GM12878 (cell line): ENCODE data around the gene DALRD3. TPM values are rescaled to one million over a fixed set of nuclear protein-coding genes. Genes with fewer than 3 reads are reported as not detected.

ENCODE experiments used
- BHLHE40 ChIP-seq, 2 experiments: fragments of 450-650 bp in 1 of 2; IDR thresholded peaks; 2 replicates each; pipeline ENCODE4 v1.6.1; 2011 to 2017; ENCODE audit warnings: low read depth in 2 of 2, borderline replicate concordance in 1 of 2, improper control_type of control experiment in 1 of 2, low read length in 1 of 2, mild to moderate bottlenecking in 1 of 2
- CHD1 ChIP-seq: IDR thresholded peaks from 2 replicates; pipeline ENCODE4 v1.6.1; 2012; ENCODE audit warnings: low read depth, low read length, improper control_type of control experiment
- CUX1 ChIP-seq: IDR thresholded peaks from 2 replicates; pipeline ENCODE4 v1.6.1; 2012; ENCODE audit warnings: improper control_type of control experiment, low read depth, low read length; ENCODE audit not compliant: insufficient replicate concordance
- ELK1 ChIP-seq: IDR thresholded peaks from 2 replicates; pipeline ENCODE4 v1.6.1; 2012; ENCODE audit warnings: low read depth, low read length, improper control_type of control experiment
- FOXM1 ChIP-seq: IDR thresholded peaks from 2 replicates; pipeline ENCODE4 v1.6.1; 2012; ENCODE audit warnings: low read depth, mild to moderate bottlenecking, inconsistent platforms, low read length, moderate library complexity
- HDAC6 ChIP-seq: fragments of 200-600 bp; sonication (generic); IDR thresholded peaks from one replicate; pipeline ENCODE4 v1.8.0; 2017; ENCODE audit warnings: antibody characterized with exemption; ENCODE audit not compliant: unreplicated experiment
- IRF3 ChIP-seq: fragments of 450-650 bp; IDR thresholded peaks from 2 replicates; pipeline ENCODE4 v1.6.1; 2014; ENCODE audit warnings: mild to moderate bottlenecking
- JUNB ChIP-seq: IDR thresholded peaks from 2 replicates; pipeline ENCODE4 v1.6.1; 2016; ENCODE audit warnings: antibody characterized with exemption, mild to moderate bottlenecking
- JUND ChIP-seq: IDR thresholded peaks from 2 replicates; pipeline ENCODE4 v1.6.1; 2012; ENCODE audit warnings: low read depth, mild to moderate bottlenecking, low read length, improper control_type of control experiment, moderate library complexity
- MEF2A ChIP-seq: IDR thresholded peaks from 2 replicates; pipeline ENCODE4 v1.6.1; 2011; ENCODE audit warnings: low read depth, mild to moderate bottlenecking, low read length, moderate library complexity; ENCODE audit not compliant: insufficient read depth
- MTA2 ChIP-seq: fragments of 450-650 bp; IDR thresholded peaks from 2 replicates; pipeline ENCODE4 v1.6.1; 2016; ENCODE audit warnings: low read depth, mild to moderate bottlenecking, moderate library complexity
- NR2C1 ChIP-seq: fragments of 450-650 bp; IDR thresholded peaks from 2 replicates; pipeline ENCODE4 v1.6.1; 2017; ENCODE audit warnings: antibody characterized with exemption, mild to moderate bottlenecking, moderate library complexity
- POU2F2 ChIP-seq: IDR thresholded peaks from 3 replicates; pipeline ENCODE4 v1.6.1; 2011; ENCODE audit warnings: low read depth, mild to moderate bottlenecking, low read length, borderline replicate concordance
- RAD51 ChIP-seq: fragments of 450-650 bp; IDR thresholded peaks from 2 replicates; pipeline ENCODE4 v1.6.1; 2016; ENCODE audit warnings: moderate library complexity, mild to moderate bottlenecking, inconsistent platforms
- RELB ChIP-seq: fragments of 450-650 bp; IDR thresholded peaks from 2 replicates; pipeline ENCODE4 v1.6.1; 2017; ENCODE audit warnings: low read depth, mild to moderate bottlenecking, moderate library complexity
- RUNX3 ChIP-seq: IDR thresholded peaks from 2 replicates; pipeline ENCODE4 v1.6.1; 2012; ENCODE audit warnings: low read length, inconsistent platforms
- SIN3A ChIP-seq: IDR thresholded peaks from 2 replicates; pipeline ENCODE4 v1.6.1; 2012; ENCODE audit warnings: low read depth, low read length, improper control_type of control experiment
- SMC3 ChIP-seq: IDR thresholded peaks from 2 replicates; pipeline ENCODE4 v1.6.1; 2011; ENCODE audit warnings: low read length, improper control_type of control experiment, borderline replicate concordance
- SREBF2 ChIP-seq: IDR thresholded peaks from 2 replicates; pipeline ENCODE4 v1.6.1; 2012; ENCODE audit warnings: mild to moderate bottlenecking, low read length
- SUZ12 ChIP-seq: fragments of 200-600 bp; sonication (generic); IDR thresholded peaks from one replicate; pipeline ENCODE4 v1.6.1; 2018; ENCODE audit warnings: antibody characterized with exemption, mild to moderate bottlenecking; ENCODE audit not compliant: unreplicated experiment
- TAF1 ChIP-seq: IDR thresholded peaks from 2 replicates; pipeline ENCODE4 v1.6.1; 2011; ENCODE audit warnings: mild to moderate bottlenecking, low read depth, low read length, borderline replicate concordance
- polyA plus RNA-seq, 11 experiments: library from polyadenylated mRNA; depleted of rRNA in 4 of 11; unstranded in 6 of 11; stranded (reverse) in 5 of 11; fragments of >200 nt; fragmentation: Nextera tagmentation in 4 of 11; fragmentation: Illumina TruSeq in 1 of 11; extraction: Ambion mirVana in 4 of 11; extraction: Trizol in 1 of 11; gene quantifications; 1 replicate in 1 of 11; 2 replicates in 10 of 11; pipeline versions ENCODE4 v1.2.1 to v1.2.3, GENCODE V29; 2011 to 2016; ENCODE audit warnings: inconsistent platforms in 2 of 11, missing spikeins in 2 of 11, low read depth in 1 of 11
- total RNA-seq, 4 experiments: library from RNA; depleted of rRNA in 3 of 4; stranded (reverse); fragments of >200 nt in 3 of 4; fragmentation: Illumina TruSeq in 1 of 4; extraction: Trizol in 1 of 4; gene quantifications; 2 replicates each; pipeline versions ENCODE4 v1.2.1 to v1.2.3, GENCODE V29; 2013 to 2021

Gene DALRD3
- total and polyA plus RNA-seq, 10 of the 15 experiments (the other 5 are each of a cell fraction or from before 2014, with no cell fraction given), result 10.1 to 28.2 (median 21.6) TPM

- TF ChIP-seq CHD1 (0 out of 2 replicates have a peak, but pooled peaks have one; percentile 35), JUNB (no peak), SIN3A (peak; percentile 63; the same call in 1 of the 2 replicates), RUNX3 (no peak), FOXM1 (no peak), IRF3 (no peak), NR2C1 (peak; percentile 48; the same call in 1 of the 2 replicates), SREBF2 (no peak), SMC3 (peak; percentile 9; the same call in 1 of the 2 replicates), SUZ12 (no peak), RELB (no peak), RAD51 (no peak), MTA2 (no peak), HDAC6 (no peak), JUND (no peak), MEF2A (no peak), BHLHE40 (IDR thresholded peaks at IDR 0.05; ENCODE audit: borderline replicate concordance in 1 of 2, low read depth in 2 of 2, low read length in 1 of 2) (peak; percentile 54 to 78; a peak in 2 of 4 replicates), TAF1 (peak; percentile 82), CUX1 (peak; percentile 63), ELK1 (no peak), POU2F2 (peak; percentile 77; the same call in 1 of the 3 replicates)
These were observed 3.7 kb upstream of the DALRD3 start, which contains the start of gene NDUFAF3 (continued) for GRCh38 chr3:49021813-49022687.
